RWPE2 (cell line): ENCODE results near the gene TMEM163.
A peak's percentile ranks its signal among the peaks of the same experiment; 100 is the strongest.
"Not testable (repeated sequence)": the region's sequence is repeated elsewhere in the genome, so short reads cannot be mapped to it uniquely, and the experiment has no call there.

Source experiments
- ATAC-seq: fragments of 200-7000 bp; cut with Tn5 transposase; 3 replicates; pipeline ENCODE4 v1.9.1; 2021; ENCODE audit warnings: low read depth
- DNase-seq: peaks from one replicate; pipeline ENCODE4 v3.0.0-alpha.2; 2020; ENCODE audit warnings: low spot score
- H3K27ac ChIP-seq: fragments of 450-650 bp; 2 replicates; pipeline ENCODE4 v1.5.1; 2017; ENCODE audit warnings: mild to moderate bottlenecking; ENCODE audit not compliant: poor library complexity, severe bottlenecking
- H3K27me3 ChIP-seq: fragments of 250-450 bp; sonication (Bioruptor Pico); 2 replicates; pipeline ENCODE4 v1.5.1; 2021; ENCODE audit warnings: mild to moderate bottlenecking, moderate library complexity; ENCODE audit not compliant: insufficient read depth, poor library complexity, severe bottlenecking
- H3K36me3 ChIP-seq: fragments of 250-450 bp; sonication (Bioruptor Pico); 2 replicates; pipeline ENCODE4 v1.5.1; 2020; ENCODE audit warnings: low read depth, mild to moderate bottlenecking, moderate library complexity
- H3K4me1 ChIP-seq: fragments of 250-450 bp; sonication (Bioruptor Pico); 2 replicates; pipeline ENCODE4 v1.5.1; 2021; ENCODE audit warnings: mild to moderate bottlenecking, moderate library complexity; ENCODE audit not compliant: insufficient read depth, poor library complexity, severe bottlenecking
- H3K4me3 ChIP-seq: fragments of 250-450 bp; sonication (Bioruptor Pico); 2 replicates; pipeline ENCODE4 v1.5.1; 2021; ENCODE audit warnings: mild to moderate bottlenecking, moderate library complexity; ENCODE audit not compliant: severe bottlenecking
- H3K9me3 ChIP-seq: fragments of 250-450 bp; sonication (Bioruptor Pico); 2 replicates; pipeline ENCODE4 v1.5.1; 2021; ENCODE audit warnings: mild to moderate bottlenecking, moderate library complexity; ENCODE audit not compliant: severe bottlenecking
- TF ChIP-seq, protein P1 (sequence below): fragments of 450-650 bp; IDR thresholded peaks from one replicate; pipeline ENCODE4 v1.5.1; 2017; ENCODE audit warnings: mild to moderate bottlenecking, moderate library complexity; ENCODE audit not compliant: poor library complexity, severe bottlenecking

TMEM163 gene

DNA sequence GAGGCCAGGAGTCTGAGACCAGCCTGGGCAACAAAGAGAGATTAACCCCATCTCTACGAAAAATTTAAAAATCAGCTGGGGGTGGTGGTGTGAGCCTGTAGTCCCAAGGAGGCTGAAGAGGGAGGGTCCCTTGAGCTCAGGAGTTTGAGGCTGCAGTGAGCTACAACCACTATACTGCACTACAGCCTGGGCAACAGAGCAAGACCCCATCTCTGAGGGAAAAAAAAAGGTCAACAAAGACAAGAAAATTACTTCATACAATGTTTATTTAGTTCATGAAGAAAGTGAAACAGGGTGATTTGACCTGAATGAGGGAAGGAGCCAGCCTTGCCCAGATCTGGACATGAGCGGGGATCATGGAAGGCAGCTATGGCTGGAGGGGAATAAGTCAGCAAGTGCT is 59.1 kb downstream of the TMEM163 start:
- Histone ChIP-seq H3K4me1 (no peaks in the 10 kb centered on the region), H3K27me3 (no peaks in the 10 kb centered on the region), H3K9me3 (no peaks in the 10 kb centered on the region), H3K36me3 (no peaks in the 10 kb centered on the region), H3K4me3 (no peak overlapping the region), H3K27ac (no peak overlapping the region)
- no peak for ATAC-seq
- DNase-seq, result no peak
- TF ChIP-seq, protein P1, sequence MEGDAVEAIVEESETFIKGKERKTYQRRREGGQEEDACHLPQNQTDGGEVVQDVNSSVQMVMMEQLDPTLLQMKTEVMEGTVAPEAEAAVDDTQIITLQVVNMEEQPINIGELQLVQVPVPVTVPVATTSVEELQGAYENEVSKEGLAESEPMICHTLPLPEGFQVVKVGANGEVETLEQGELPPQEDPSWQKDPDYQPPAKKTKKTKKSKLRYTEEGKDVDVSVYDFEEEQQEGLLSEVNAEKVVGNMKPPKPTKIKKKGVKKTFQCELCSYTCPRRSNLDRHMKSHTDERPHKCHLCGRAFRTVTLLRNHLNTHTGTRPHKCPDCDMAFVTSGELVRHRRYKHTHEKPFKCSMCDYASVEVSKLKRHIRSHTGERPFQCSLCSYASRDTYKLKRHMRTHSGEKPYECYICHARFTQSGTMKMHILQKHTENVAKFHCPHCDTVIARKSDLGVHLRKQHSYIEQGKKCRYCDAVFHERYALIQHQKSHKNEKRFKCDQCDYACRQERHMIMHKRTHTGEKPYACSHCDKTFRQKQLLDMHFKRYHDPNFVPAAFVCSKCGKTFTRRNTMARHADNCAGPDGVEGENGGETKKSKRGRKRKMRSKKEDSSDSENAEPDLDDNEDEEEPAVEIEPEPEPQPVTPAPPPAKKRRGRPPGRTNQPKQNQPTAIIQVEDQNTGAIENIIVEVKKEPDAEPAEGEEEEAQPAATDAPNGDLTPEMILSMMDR, result no peak

DNA sequence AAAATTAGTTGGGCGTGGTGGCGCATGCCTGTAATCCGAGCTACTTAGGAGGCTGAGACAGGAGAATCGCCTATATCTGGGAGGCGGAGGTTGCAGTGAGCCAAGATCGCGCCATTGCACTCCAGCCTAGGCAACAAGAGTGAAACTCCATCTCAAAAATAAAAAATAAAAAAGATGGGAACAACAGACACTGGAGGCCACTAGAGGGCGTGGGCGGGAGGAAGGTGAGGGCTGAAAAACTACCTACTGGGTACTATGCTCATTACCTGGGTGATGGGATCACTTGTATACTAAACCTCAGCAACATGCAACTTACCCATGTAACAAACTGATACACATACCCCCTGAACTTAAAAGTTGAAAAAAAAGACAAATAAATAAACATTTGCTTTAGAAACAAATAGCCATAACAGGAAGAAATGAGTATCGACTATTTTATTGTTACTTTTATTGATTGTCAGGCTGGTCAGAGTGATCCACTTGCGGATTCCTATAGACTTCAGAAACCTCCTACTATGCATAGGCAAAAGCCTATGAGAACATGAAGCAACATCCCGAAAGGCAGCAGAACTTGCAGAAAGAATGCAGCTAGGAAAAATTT is 61.0 kb downstream of the TMEM163 start:
- Histone ChIP-seq H3K9me3 (no peaks in the 10 kb centered on the region), H3K36me3 (no peaks in the 10 kb centered on the region), H3K27ac (no peak overlapping the region), H3K27me3 (no peaks in the 10 kb centered on the region), H3K4me1 (no peaks in the 10 kb centered on the region), H3K4me3 (no peak overlapping the region)
- TF ChIP-seq, protein P1, result peak; percentile 69
- ATAC-seq, result no peak
- no peak for DNase-seq

DNA sequence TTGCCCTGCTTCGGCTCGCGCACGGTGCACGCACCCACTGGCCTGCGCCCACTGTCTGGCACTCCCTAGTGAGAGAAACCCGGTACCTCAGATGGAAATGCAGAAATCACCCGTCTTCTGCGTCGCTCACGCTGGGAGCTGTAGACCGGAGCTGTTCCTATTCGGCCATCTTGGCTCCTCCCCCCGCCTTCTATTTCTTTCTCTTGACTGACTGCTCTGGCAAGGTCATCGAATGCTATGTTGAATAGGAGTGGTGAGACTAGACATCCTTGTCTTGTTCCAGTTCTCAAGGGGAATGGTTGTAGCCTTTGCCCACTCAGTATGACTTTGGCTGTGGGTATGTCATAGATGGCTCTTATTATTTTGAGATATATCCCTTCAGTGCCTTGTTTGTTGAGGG is 62.4 kb downstream of the TMEM163 start:
- not testable (repeated sequence) for DNase-seq, H3K9me3 ChIP-seq, H3K36me3 ChIP-seq, H3K27me3 ChIP-seq, H3K27ac ChIP-seq, H3K4me3 ChIP-seq, H3K4me1 ChIP-seq, ATAC-seq

DNA sequence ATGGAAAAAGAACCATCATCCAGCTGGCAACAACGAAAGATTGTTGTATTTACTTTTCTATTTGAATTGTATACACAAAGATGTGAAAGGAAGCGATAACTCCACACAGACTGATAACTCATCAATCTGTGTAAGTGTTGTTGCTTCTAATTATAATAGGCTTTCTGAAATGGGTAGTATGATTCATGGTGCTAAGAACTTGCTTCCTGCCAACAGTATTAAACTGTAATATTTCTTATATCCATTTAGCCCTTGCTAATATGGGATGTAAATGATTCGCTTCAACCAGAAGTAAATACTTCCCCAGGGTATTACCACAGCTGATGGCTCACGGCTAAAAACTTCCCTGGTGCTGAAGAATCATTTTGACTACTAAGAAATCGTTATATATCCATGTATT is 70.2 kb downstream of the TMEM163 start:
- TF ChIP-seq, protein P1, result no peak
- ATAC-seq (no peak), DNase-seq (no peak)
- no peaks in the 10 kb centered on the region for H3K4me1 ChIP-seq
- no peaks in the 10 kb centered on the region for H3K36me3 ChIP-seq
- no peak overlapping the region for H3K4me3 ChIP-seq
- no peaks in the 10 kb centered on the region for H3K27me3 ChIP-seq
- no peak overlapping the region for H3K27ac ChIP-seq
- H3K9me3 ChIP-seq, result no peaks in the 10 kb centered on the region

DNA sequence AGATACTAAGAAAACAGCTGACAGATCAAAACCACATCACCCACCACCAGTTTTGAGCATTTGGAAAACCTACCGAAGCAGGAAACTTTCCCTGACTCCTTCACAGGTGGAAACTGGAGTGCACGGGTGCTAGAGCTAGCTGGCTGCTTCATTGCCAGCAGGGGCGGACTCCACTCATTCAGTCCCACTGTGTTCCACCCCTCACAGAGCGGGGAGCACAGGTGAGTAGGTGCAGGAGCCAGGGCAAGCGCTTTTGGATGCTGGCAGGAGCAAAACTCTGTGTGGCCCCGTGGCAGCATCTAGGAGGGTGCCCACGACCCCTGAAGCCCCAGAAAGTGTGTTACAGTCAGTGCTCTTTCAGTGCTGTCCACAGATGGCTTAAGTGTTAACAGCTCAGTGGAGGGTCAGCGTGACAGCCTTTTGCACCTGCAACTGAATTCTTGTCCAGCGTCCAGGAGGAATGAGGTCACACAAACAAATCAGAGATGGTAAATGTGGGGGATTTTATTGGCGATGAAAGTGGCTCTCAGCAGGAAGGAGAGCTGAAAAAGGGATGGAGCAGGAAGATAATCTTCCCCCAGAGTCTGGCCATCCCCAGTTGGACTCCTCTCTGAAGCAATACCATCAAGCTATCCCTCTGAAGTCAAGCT is 71.1 kb downstream of the TMEM163 start:
- H3K9me3 ChIP-seq, result no peaks in the 10 kb centered on the region
- DNase-seq (no peak), ATAC-seq (no peak)
- H3K27ac ChIP-seq, result no peak overlapping the region
- TF ChIP-seq, protein P1, result no peak
- no peaks in the 10 kb centered on the region for H3K4me1 ChIP-seq
- H3K27me3 ChIP-seq, result peaks cover 5% of the 10 kb centered on the region
- no peaks in the 10 kb centered on the region for H3K36me3 ChIP-seq
- H3K4me3 ChIP-seq, result no peak overlapping the region
